Fibroblast of the aortic adventitia (primary cell): ENCODE measurements around the gene LIPC. TPM values are rescaled to one million over a fixed set of nuclear protein-coding genes. Genes with fewer than 3 reads are reported as not detected.

Source experiments
- DNase-seq: peaks from one replicate; pipeline ENCODE4 v3.0.0-alpha.2; 2010; ENCODE audit warnings: low read depth
- H3K4me3 ChIP-seq: 2 replicates; pipeline ENCODE4 v1.5.1; 2011; ENCODE audit warnings: low read depth, mild to moderate bottlenecking, control low read depth, low read length, moderate library complexity
- total RNA-seq: library from RNA; depleted of rRNA; stranded (reverse); fragments of >200 nt; gene quantifications from 2 replicates; pipeline ENCODE4 v1.2.3, GENCODE V29; 2012; ENCODE audit warnings: low replicate concordance
- TF ChIP-seq, protein P1 (sequence below): IDR thresholded peaks from 2 replicates; pipeline ENCODE4 v1.5.1; 2011; ENCODE audit warnings: mild to moderate bottlenecking, low read length, control low read depth, inconsistent platforms; ENCODE audit not compliant: insufficient read depth

The LIPC gene
- total RNA-seq, 1 donor, result 0.90 TPM

DNA sequence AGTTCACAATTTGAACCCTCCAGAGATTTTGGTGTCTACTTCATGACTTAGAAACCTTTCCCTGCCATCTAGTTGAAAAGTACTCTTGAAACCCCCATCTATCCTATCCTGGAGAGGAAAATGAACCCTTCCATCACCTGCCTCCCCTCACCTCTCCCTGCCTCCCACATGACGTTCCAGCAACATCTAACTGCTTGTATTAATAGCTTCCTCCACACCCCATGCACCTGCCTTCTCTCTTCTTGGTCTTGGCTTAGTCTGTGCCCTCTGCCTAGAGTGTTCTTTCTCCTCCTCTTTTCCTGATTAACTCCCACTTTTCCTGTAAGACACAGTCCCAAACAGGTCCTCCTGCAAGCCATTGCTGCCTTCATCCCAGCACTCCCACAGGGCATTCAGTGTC lies 107.8 kb downstream of the LIPC start:
- H3K4me3 ChIP-seq, result no peak overlapping the region
- TF ChIP-seq, protein P1, sequence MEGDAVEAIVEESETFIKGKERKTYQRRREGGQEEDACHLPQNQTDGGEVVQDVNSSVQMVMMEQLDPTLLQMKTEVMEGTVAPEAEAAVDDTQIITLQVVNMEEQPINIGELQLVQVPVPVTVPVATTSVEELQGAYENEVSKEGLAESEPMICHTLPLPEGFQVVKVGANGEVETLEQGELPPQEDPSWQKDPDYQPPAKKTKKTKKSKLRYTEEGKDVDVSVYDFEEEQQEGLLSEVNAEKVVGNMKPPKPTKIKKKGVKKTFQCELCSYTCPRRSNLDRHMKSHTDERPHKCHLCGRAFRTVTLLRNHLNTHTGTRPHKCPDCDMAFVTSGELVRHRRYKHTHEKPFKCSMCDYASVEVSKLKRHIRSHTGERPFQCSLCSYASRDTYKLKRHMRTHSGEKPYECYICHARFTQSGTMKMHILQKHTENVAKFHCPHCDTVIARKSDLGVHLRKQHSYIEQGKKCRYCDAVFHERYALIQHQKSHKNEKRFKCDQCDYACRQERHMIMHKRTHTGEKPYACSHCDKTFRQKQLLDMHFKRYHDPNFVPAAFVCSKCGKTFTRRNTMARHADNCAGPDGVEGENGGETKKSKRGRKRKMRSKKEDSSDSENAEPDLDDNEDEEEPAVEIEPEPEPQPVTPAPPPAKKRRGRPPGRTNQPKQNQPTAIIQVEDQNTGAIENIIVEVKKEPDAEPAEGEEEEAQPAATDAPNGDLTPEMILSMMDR, result no peak
- no peak for DNase-seq

DNA sequence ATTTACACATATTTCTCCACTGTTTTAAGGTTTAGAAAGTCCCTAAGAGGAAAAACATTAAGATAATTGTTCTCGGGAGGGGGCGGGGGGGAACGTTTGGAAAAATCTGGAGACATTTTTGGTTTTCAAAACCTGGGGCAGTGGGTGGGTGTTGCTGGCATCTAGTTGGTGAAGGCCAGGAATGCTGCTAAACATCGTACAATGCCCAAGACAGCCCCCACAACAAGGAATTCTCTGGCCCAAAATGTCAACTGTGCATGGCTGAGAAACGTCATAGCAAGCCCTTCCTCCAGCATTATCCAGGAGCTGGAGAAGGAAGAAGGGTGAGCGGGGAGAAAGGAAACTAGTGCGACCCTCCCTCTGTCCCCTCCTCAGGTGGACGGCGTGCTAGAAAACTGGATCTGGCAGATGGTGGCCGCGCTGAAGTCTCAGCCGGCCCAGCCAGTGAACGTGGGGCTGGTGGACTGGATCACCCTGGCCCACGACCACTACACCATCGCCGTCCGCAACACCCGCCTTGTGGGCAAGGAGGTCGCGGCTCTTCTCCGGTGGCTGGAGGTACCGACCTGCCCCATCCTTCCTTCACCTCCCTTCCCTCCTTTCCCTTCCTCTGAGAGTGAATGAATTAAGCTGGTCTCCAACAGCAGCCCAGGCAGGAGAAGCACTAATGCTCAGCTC lies 109.8 kb downstream of the LIPC start:
- TF ChIP-seq, protein P1, result no peak
- DNase-seq, result no peak

DNA sequence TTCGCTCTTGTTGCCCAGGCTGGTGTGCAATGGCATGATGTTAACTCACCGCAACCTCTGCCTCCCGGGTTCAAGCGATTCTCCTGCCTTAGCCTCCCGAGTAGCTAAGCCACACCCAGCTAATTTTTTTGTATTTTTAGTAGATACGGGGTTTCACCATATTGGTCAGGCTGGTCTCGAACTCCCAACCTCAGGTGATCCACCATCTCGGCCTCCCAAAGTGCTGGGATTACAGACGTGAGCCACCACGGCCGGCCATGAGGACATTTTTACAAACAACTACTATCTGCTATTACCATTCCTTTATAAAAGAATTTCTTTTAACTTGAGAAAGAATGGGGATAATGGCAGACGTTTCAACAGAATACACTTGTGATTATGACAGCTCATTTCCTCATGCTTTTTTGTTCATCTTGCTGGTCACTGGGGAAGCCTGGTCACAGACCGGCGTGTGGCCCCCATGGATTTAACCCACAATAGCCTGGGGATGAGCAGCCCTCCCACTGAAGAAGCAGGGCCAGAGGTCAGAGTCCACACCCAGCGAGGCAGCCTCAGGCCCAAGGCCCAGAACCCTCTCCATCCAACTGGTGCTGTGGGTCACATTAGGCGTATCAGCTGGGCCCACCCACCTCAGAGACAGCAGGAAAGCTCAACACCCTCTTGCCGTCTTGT lies 112.0 kb downstream of the LIPC start:
- TF ChIP-seq, protein P1, result no peak
- no peak for DNase-seq
- H3K4me3 ChIP-seq, result no peak overlapping the region

More for the DNA sequence above, 109.8 kb downstream of the LIPC start:
- no peak overlapping the region for H3K4me3 ChIP-seq

DNA sequence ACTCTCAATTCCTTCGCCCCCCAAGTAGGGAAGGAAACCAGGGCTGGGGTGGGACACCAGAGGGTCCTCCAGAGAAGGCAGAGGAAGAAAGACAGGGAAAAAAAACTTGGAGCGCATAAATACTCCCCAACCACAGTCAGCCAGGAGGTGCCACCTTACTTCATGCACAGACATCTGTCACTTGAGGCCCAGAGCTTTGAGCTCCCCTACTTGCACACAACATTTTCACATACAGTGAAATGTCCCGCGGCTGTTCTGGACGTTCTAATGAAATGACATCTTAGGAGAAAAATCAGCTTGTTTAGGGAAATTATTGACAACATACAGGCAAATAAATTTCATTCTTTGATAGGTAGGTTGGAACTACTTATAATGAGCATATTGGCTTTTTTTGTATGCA lies 113.0 kb downstream of the LIPC start:
- no peak overlapping the region for H3K4me3 ChIP-seq
- DNase-seq, result no peak
- TF ChIP-seq, protein P1, result no peak

DNA sequence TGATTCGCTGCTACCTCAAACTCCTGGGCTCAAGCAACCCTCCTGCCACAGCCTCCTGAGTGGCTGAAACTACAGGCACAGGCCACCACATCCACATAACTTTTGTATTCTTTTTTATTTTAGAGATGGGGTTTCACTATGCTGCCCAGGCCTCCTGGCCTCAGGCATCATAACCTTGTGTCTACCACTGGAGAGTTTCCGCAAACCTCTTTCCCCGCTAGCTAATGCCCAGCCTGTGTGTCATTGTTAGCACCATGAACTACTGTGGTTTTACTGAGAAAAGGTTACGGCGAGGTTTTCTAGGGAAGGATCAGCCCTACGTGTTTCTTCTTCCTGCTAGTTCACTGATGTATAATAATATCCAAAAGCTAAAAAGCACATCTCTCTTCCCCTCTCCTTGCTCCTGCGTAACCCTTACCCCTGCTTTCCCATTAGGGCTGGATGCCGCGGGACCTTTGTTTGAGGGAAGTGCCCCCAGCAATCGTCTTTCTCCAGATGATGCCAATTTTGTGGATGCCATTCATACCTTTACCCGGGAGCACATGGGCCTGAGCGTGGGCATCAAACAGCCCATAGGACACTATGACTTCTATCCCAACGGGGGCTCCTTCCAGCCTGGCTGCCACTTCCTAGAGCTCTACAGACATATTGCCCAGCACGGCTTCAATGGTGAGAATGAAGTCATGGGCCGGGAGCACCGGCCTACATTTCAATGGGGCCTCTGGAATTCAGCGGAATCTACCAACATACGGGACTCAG lies 113.7 kb downstream of the LIPC start:
- no peak overlapping the region for H3K4me3 ChIP-seq
- no peak for DNase-seq
- TF ChIP-seq, protein P1, result no peak

DNA sequence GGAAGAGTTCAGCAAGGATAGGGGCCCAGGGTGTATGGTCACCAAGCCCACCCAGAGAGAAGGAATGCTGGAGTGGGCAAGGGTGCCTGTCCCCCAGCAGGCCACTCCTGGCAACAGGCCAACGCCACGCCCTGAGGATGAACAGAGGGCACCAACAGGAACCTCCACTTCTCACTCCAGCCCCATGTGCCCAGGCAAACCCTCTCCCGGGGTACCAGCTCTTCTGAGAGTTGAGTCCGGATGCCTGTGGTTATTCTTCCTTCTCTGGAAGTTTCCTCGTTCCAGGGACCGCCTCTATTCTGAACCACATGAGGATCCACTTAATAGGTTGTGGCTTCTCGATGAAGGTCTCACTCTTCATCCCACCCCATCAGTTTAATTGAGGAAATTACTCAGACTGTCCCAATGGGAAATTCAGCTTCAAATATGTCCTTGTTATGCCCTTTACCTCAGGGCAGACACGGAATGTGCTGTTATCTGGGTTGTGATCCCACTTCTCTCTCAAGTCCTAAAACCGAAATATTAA lies 114.3 kb downstream of the LIPC start:
- no peak for DNase-seq
- H3K4me3 ChIP-seq, result no peak overlapping the region
- TF ChIP-seq, protein P1, result no peak
